GM21381 (cell line): ENCODE results near the gene MAP7D1.

Experiments used
- ATAC-seq: cut with Tn5 transposase; IDR thresholded peaks from one replicate; pipeline ENCODE4 v1.9.1; 2021; ENCODE audit warnings: mild to moderate bottlenecking, moderate library complexity; ENCODE audit not compliant: unreplicated experiment

Gene MAP7D1

DNA sequence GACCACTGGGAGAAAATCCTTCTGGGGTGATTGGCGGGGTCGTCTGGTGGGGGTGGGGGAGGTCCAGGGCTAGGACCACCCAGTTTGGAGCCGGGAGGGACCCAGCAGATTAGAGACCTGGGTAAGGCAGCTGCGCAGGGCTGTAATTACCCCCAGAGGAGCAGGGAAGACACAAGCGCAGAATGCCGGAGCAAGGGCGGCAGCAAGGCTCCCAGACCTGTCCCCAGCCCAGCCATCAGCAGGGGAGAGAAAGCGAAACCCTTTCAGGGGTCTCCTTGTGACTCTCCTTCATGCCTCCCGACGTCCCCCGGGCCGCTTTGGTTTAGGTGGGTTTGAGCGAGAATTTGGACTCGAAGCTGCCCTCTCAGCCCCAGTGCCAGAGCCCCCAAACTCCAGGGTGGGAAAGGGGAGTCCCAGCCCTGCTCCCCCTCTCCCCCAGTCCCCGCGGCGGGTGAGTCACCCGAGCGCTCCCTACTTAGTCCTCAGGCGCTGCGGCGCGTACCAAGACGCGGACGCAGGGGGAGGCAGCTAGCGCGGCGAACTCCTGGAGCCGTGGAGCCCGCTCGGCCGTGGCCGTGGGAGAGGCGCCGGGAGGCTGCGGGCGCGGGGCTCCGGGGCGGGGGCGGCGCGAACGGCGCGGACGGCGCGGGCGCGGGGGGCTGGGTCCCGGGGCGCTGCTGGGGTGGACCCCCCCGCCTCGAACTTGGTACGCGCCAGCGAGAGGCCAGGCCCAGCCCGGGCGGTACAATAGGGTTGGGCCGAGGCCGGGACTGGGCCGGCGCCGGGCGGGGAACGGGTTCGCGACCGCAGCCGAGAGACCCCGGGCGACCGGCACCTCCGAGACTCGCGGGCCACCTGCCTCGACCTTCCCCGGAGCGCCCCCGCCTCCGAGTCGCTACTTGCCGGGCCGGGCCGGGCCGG is at the start of gene MAP7D1:
TSS of gene MAP7D1 (plus strand) at position 753 of the 921 bp plus-strand sequence. CDS start 258 bp downstream, outside the sequence.
- ATAC-seq: peak; percentile 46

DNA sequence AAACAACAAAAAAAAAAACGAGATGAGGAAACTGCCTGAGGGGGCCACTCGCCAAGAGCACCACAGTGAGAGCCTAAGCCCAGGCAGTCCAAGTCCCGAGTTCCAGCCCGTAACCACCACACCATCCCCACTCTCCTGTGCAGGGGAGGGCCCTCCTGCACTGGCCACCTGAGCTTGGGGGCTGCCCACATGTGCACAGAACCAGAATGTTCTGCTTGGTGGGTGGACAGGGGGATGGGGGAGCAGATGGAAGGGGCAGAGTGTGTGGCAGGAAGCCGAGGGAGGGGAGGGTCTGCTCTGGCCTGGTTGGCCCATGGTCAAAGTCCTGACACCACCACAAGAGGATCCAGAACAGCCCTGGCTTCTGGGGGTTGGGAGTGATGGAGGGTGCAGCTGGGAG is 49.7 kb upstream of the MAP7D1 start:
- ATAC-seq: no peak

- no peak for ATAC-seq
Observed at GRCh38 chr1:36107394-36107793, 48.6 kb upstream of the MAP7D1 start.

- no peak for ATAC-seq
Observed at GRCh38 chr1:36108314-36108713, 47.6 kb upstream of the MAP7D1 start.

GRCh38 chr1:36109041-36109679 is 46.8 kb upstream of the MAP7D1 start:
- no peak for ATAC-seq

GRCh38 chr1:36111151-36111550 is 44.8 kb upstream of the MAP7D1 start:
- ATAC-seq: no peak

- no peak for ATAC-seq
Observed at GRCh38 chr1:36112823-36113222, 43.1 kb upstream of the MAP7D1 start.

- ATAC-seq: no peak
Observed at GRCh38 chr1:36114371-36114770, 41.6 kb upstream of the MAP7D1 start.

GRCh38 chr1:36115200-36115669 is 40.7 kb upstream of the MAP7D1 start:
- ATAC-seq: no peak

DNA sequence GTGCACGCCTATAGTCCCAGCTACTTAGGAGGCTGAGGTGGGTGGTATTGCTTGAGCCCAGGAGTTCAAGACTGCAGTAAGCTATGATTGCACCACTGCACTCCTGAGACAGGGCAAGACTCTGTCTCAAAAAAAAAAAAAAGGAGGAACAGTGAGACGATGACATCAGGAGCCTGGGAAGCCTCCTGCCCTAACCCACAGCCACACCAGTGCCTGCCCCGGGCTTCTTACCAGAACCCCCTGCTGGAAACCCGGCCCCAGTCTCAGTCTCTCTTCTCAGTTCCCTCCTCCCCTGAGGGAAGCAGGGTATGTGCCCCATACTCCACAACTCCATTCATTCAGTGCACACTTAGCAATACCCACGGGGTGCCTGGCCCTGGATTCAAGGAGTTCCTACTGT is 40.0 kb upstream of the MAP7D1 start:
- ATAC-seq: no peak

- ATAC-seq: no peak
Observed at GRCh38 chr1:36116901-36117300, 39.1 kb upstream of the MAP7D1 start.

- ATAC-seq: no peak
Observed at GRCh38 chr1:36118447-36119204, 37.3 kb upstream of the MAP7D1 start.

DNA sequence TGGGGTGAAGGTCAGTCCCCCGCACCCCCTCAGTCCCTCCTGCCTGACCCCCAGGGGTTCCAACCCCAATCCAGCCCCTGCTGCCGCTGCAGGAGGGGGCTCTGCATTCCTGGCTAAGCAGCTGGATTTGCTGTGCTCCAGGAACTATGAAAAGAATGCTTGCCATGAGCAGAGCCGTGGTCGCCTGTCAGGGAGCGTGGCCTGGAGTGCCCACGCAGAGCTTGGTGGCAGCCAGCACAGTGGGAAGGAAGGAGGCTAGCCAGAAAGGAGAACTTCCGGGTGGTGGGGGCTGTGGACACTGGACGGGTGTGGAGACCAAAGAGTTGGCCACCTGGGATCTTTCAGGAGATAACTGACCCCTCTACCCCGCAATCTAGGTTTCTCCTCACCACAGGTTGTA is 36.5 kb upstream of the MAP7D1 start:
- no peak for ATAC-seq

GRCh38 chr1:36122062-36123030 is 33.6 kb upstream of the MAP7D1 start:
- no peak for ATAC-seq

DNA sequence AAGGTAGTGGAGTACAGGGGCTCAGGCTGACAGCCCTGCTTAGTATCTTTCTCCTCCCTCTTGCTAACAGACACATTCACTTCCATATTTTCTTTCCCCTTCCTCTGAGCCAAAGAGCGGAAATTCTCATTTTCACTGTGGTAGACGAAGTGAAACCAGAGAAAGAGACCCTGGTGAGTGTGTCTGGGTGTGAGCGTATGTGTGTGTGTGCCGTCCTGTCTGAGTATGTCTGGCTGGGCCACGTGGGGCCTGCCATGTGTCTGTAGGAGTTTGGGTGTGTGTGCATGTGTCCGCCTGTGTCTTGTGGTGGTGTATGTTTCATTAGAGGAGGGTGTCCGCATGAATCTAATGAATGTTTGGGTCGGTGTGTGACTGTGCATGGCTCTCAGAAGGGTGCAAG is 32.6 kb upstream of the MAP7D1 start:
- ATAC-seq: no peak

DNA sequence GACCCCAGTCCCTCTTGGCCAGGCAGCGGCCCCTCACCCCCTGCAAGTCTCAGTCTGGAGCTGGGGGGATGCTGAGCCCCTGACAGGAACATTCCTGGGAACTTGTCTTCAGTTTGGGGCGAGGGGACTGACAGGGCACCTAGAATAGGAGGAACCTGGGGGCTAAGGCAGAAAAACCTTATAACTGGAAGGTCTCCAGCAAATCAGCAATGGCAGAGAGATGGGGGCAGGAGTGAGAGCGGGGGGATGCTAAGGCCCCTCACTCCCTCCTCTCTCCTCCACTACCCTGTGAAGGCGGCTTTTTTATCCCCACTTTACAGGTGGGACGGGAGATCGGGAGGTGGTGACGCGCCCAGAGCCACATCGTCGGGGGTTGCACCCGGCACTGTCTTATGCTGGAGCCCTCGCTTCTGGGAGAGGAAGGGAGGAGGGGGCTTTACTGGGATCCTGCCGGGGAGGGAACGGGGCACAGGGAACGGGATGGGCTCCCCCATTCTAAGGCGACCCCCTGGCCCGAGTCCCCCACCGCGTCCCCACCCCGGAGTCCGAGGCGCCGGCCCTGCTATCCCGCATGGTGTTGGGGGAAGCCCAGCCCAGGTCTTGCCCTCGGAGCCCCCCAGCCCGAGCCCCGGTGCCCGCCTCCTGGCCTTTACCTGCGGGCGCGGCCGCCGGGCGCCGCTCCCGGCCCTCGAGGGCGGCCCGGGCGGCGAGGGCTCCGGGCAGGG is 31.4 kb upstream of the MAP7D1 start:
- no peak for ATAC-seq

- ATAC-seq: no peak
Observed at GRCh38 chr1:36125129-36125991, 30.6 kb upstream of the MAP7D1 start, which contains the start of gene COL8A2. Gene COL8A2 (minus strand): TSS chr1:36125222. CDS start chr1:36100242, 24,980 bp downstream.

- ATAC-seq: no peak
Observed at GRCh38 chr1:36126005-36126716, 29.8 kb upstream of the MAP7D1 start.
